T-cell (primary cell): ENCODE data around the gene TIAM1. TPM values are rescaled to one million over a fixed set of nuclear protein-coding genes. Genes with fewer than 3 reads are reported as not detected.

Experiments
- ATAC-seq, 4 experiments: fragments of 200-7000 bp in 3 of 4; fragments of 150-1000 bp in 1 of 4; cut with Tn5 transposase; replicated peaks in 1 of 4; 1 replicate in 3 of 4; 2 replicates in 1 of 4; pipeline ENCODE4 v1.10.0; 2021; ENCODE audit warnings: moderate library complexity in 3 of 4, mild to moderate bottlenecking in 2 of 4, moderate number of reproducible peaks in 1 of 4
- CTCF ChIA-PET, 2 donors: fragments of 300-600 bp; sonication (Branson Sonifier 250); formaldehyde crosslinking; loops; one replicate each; lab custom pipeline; 2022; ENCODE audit warnings: antibody characterized with exemption in 2 of 2; lab: Charles Lee
- POLR2A ChIA-PET, 2 donors: fragments of 300-600 bp; sonication (Branson Sonifier 250); formaldehyde crosslinking; loops; one replicate each; lab custom pipeline; 2022; ENCODE audit warnings: antibody characterized with exemption in 2 of 2; lab: Charles Lee
- DNase-seq, 35 experiments: peaks; one replicate each; pipeline versions ENCODE4 v3.0.0 to v3.0.0-alpha.2; 2013 to 2023
- H3K27ac ChIP-seq: one replicate; pipeline ENCODE4 v1.5.1; 2013; ENCODE audit warnings: low read length
- H3K27me3 ChIP-seq, 2 experiments: replicated peaks in 1 of 2; 1 replicate in 1 of 2; 2 replicates in 1 of 2; pipeline versions ENCODE4 v1.6.1 to v1.7.0; 2013; ENCODE audit warnings: low read length in 1 of 2, mixed read lengths in 1 of 2; ENCODE audit not compliant: control insufficient read depth in 2 of 2, insufficient read depth in 2 of 2; ENCODE audit errors: extremely low read depth in 1 of 2
- H3K36me3 ChIP-seq, 2 donors: 1 replicate in 1 of 2; 2 replicates in 1 of 2; pipeline versions ENCODE4 v1.6.1 to v1.7.0; 2013; ENCODE audit warnings: low read length in 1 of 2; ENCODE audit not compliant: control insufficient read depth in 2 of 2, insufficient read depth in 1 of 2; ENCODE audit errors: extremely low read depth in 1 of 2
- H3K4me1 ChIP-seq, 2 experiments: 1 replicate in 1 of 2; 2 replicates in 1 of 2; pipeline versions ENCODE4 v1.6.1 to v1.7.0; 2013; ENCODE audit warnings: low read length in 2 of 2, mixed read lengths in 1 of 2; ENCODE audit not compliant: insufficient read depth in 2 of 2, control insufficient read depth in 1 of 2; ENCODE audit errors: extremely low read depth in 1 of 2
- H3K4me3 ChIP-seq, 2 donors: 1 replicate in 1 of 2; 2 replicates in 1 of 2; pipeline versions ENCODE4 v1.5.1 to v1.7.0; 2013; ENCODE audit warnings: mild to moderate bottlenecking in 2 of 2, low read length in 1 of 2, moderate library complexity in 1 of 2; ENCODE audit not compliant: control insufficient read depth in 1 of 2; ENCODE audit errors: extremely low read depth in 1 of 2
- H3K9me3 ChIP-seq: 2 replicates; pipeline ENCODE4 v1.7.0; 2013
- H3K27ac Mint-ChIP-seq, 2 donors: one replicate each; pipeline ENCODE4 v1.8.0; 2020 to 2021; ENCODE audit warnings: mild to moderate bottlenecking in 2 of 2, mixed read lengths in 2 of 2
- H3K27me3 Mint-ChIP-seq, 2 donors: one replicate each; pipeline ENCODE4 v1.8.0; 2021 to 2022; ENCODE audit warnings: mixed read lengths in 2 of 2
- H3K36me3 Mint-ChIP-seq: one replicate; pipeline ENCODE4 v1.8.0; 2021; ENCODE audit warnings: mixed read lengths
- H3K4me1 Mint-ChIP-seq, 3 donors: one replicate each; pipeline ENCODE4 v1.8.0; 2020 to 2022; ENCODE audit warnings: mixed read lengths in 3 of 3, mild to moderate bottlenecking in 1 of 3
- H3K4me3 Mint-ChIP-seq, 3 donors: one replicate each; pipeline ENCODE4 v1.8.0; 2020 to 2022; ENCODE audit warnings: mild to moderate bottlenecking in 3 of 3, mixed read lengths in 3 of 3, moderate library complexity in 3 of 3
- H3K9me3 Mint-ChIP-seq, 3 donors: one replicate each; pipeline ENCODE4 v1.8.0; 2020 to 2022; ENCODE audit warnings: mixed read lengths in 3 of 3
- WGBS: methylation state at CpG from one replicate; pipeline ENCODE4 v1.1.5; 2013; ENCODE audit warnings: missing lambda C conversion rate; ENCODE audit not compliant: insufficient coverage; 5-methylcytosine and 5-hydroxymethylcytosine counted together
- total RNA-seq, 35 experiments: library from RNA in 6 of 35; stranded (reverse) in 6 of 35; fragments of 120-200 nt in 1 of 35; gene quantifications; one replicate each; pipeline versions ENCODE4 v1.2.1 to v1.2.4 and lab custom pipeline; 2013 to 2026

Gene TIAM1
- total RNA-seq, 5 donors from 2014 or later (not counting 1 experiment from before 2014, with no cell fraction given) = 60.8 to 79.4 (median 65.5) TPM

DNA sequence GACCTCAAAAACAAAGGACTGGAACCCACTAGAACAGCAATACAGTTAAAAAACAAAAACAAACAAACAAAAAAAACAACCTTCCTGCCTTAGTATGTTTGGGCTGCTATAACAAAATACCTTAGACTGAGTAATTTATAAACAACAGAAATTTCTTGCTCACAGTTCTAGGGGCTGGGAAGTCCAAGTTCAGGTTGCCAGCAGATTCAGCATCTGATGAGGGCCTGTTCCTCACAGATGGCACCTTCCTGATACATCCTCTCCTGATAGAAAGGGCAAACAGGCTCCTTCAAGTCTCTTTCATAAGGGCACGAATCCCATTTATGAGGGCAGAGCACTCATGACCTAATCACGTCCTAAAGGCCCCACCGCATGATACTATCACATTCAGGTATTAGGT lies 55.9 kb downstream of the TIAM1 start:
- peaks cover 8 to 12% (median 10%) of the 10 kb centered on the region in 3 donors for H3K9me3 Mint-ChIP-seq
- ChIA-PET POLR2A (no interaction called here), CTCF (no interaction called here)
- no peak overlapping the region for H3K4me3 ChIP-seq
- 100% methylated on average over 1 of the region's 3 CpGs for WGBS
- no peaks in the 10 kb centered on the region for H3K27me3 ChIP-seq
- no peak overlapping the region for H3K27ac ChIP-seq
- ATAC-seq (no peak), DNase-seq (no peak)
- no peaks in the 10 kb centered on the region for H3K27me3 Mint-ChIP-seq
- H3K27ac Mint-ChIP-seq = no peak overlapping the region
- H3K36me3 Mint-ChIP-seq = peaks cover 11% of the 10 kb centered on the region
- no peaks in the 10 kb centered on the region for H3K9me3 ChIP-seq
- H3K4me1 Mint-ChIP-seq = peaks cover 15 to 16% (median 15%) of the 10 kb centered on the region in 3 donors
- H3K36me3 ChIP-seq = peaks cover 0 to 4% of the 10 kb centered on the region in 2 donors
- H3K4me1 ChIP-seq = peaks cover under 1 to 10% of the 10 kb centered on the region in 2 experiments
- H3K4me3 Mint-ChIP-seq = no peak overlapping the region

DNA sequence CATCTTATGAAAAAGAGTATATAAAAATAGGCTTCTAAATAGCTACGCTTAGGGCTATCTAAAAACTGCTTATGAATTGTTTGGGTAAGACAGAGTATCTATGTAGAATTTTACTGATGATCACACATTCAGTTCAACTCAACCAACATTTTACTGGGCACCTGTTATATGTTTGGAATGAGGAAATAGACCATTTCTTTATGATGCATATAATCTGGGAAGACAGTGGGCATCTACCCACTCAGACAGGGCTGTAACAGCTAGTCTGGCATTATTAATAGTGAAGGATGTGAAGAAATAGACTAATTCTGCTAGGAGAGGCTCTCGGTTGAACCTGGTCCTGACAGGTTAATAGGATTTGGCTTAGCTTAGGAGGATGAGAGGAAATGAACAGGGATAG lies 56.9 kb downstream of the TIAM1 start:
- Mint-ChIP-seq H3K36me3 (peaks cover 10% of the 10 kb centered on the region), H3K9me3 (peaks cover 8 to 12% (median 10%) of the 10 kb centered on the region in 3 donors), H3K4me3 (no peak overlapping the region), H3K27ac (no peak overlapping the region), H3K27me3 (no peaks in the 10 kb centered on the region), H3K4me1 (peaks cover 25 to 26% (median 25%) of the 10 kb centered on the region in 3 donors)
- no peak for ATAC-seq
- no peak for DNase-seq
- no peaks in the 10 kb centered on the region for H3K9me3 ChIP-seq
- ChIA-PET CTCF (interaction anchor here in 1 of 2 donors (0.5 kb wide), 1 partner anchor 111 kb away, joined by 4 read pairs; no protein-coding TSS in a partner anchor), POLR2A (no interaction called here)
- peaks cover 0 to 4% of the 10 kb centered on the region in 2 donors for H3K36me3 ChIP-seq
- H3K4me1 ChIP-seq = peaks cover 6 to 16% of the 10 kb centered on the region in 2 experiments
- H3K27me3 ChIP-seq = no peaks in the 10 kb centered on the region
- H3K4me3 ChIP-seq = no peak overlapping the region
- no peak overlapping the region for H3K27ac ChIP-seq
- WGBS = 100% methylated on average over 1 of the region's 2 CpGs

DNA sequence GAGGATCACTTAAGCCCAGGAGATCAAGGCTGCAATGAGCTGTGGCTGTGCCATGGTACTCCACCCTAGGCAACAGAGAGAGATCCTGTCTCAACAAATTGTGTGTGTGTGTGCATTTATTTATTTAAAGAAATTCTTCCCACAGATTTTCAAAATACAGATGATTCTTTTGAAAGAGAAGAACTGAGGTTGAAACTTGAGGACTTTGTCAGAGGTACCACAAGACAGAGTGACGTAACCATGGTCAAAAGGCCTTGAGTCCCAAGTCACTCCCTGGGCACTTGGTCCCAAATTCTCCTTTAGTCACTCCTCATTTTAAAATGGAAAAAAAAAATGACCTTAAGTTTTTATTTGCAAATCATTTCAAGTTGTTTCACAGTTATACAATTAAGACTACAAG lies 57.4 kb downstream of the TIAM1 start:
- Mint-ChIP-seq H3K27ac (no peak overlapping the region), H3K4me1 (peaks cover 29 to 31% (median 31%) of the 10 kb centered on the region in 3 donors), H3K9me3 (peaks cover 10 to 12% (median 10%) of the 10 kb centered on the region in 3 donors), H3K36me3 (peaks cover 10% of the 10 kb centered on the region), H3K4me3 (no peak overlapping the region), H3K27me3 (no peaks in the 10 kb centered on the region)
- H3K9me3 ChIP-seq = no peaks in the 10 kb centered on the region
- no peaks in the 10 kb centered on the region for H3K27me3 ChIP-seq
- peaks cover 8 to 18% of the 10 kb centered on the region in 2 experiments for H3K4me1 ChIP-seq
- ChIA-PET POLR2A (no interaction called here), CTCF (no interaction called here)
- H3K4me3 ChIP-seq = no peak overlapping the region
- DNase-seq (no peak), ATAC-seq (no peak)
- H3K27ac ChIP-seq = no peak overlapping the region
- WGBS = no CpG with 5 or more reads among the region's 1 CpG
- peaks cover 0 to 4% of the 10 kb centered on the region in 2 donors for H3K36me3 ChIP-seq

DNA sequence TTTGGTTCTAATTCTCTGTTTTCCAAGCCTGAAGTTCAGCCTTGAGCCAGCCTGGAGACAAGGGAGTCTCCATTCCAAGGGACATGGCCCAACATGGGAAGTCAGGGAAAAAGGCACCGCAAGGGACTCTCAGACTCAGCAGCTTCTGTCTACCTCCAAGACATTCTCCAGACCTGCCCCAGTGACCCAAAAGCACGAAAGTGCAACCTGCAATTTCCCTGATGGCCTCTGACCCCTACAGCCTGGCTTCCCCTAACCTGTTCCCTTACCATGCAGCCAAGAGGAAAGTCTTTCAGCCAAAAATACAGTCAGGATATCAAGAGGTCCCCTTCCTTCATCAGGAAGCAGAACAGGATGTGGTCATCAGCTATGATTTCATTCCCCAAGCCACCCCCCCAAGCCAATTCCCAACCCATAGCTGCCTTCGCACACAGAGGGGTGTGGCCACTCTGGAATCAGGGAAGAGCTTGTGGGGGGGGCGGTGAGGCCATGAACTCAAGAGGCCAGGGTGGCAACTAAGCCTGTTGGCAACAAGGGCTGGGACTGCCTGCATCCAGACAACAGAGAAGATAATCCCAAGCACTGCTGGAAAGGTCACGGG lies 59.2 kb downstream of the TIAM1 start:
- Mint-ChIP-seq H3K36me3 (peaks cover 10% of the 10 kb centered on the region), H3K9me3 (peaks cover 10 to 13% (median 12%) of the 10 kb centered on the region in 3 donors), H3K4me3 (no peak overlapping the region), H3K4me1 (peaks cover 31 to 36% (median 34%) of the 10 kb centered on the region in 3 donors), H3K27ac (no peak overlapping the region), H3K27me3 (no peaks in the 10 kb centered on the region)
- no peak overlapping the region for H3K4me3 ChIP-seq
- no peak overlapping the region for H3K27ac ChIP-seq
- H3K9me3 ChIP-seq = no peaks in the 10 kb centered on the region
- no peaks in the 10 kb centered on the region for H3K27me3 ChIP-seq
- DNase-seq (no peak), ATAC-seq (no peak)
- ChIA-PET CTCF (interaction anchor here in 1 of 2 donors (0.6 kb wide), 1 partner anchor 303 kb away, joined by 4 read pairs; no protein-coding TSS in a partner anchor), POLR2A (interaction anchor here (0.5 to 0.6 kb wide), 2 partner anchors 28 to 105 kb away, joined by 3 to 5 read pairs; no protein-coding TSS in a partner anchor)
- 93% methylated on average over 2 of the region's 5 CpGs for WGBS
- H3K4me1 ChIP-seq = peaks cover 8 to 18% of the 10 kb centered on the region in 2 experiments
- H3K36me3 ChIP-seq = peaks cover 0 to 4% of the 10 kb centered on the region in 2 donors

DNA sequence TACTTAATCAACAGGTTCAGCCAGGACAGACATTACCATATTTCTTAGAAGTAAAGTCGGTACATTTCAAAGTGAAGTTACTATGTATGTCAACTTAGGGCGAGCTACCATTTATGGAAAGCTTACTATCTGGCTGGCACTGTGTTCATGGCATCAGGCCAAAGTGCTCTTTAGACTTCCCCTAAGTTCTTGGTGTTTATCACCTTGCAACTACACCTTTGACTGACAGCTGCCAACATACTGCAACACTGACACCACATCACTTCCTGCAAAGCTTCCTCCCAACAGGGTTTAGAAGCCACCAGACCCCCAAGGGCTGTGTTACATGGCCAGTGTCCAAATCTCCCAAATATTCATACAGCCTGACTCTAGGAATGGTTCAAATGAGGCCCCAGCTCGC lies 61.0 kb downstream of the TIAM1 start:
- peak; percentile 75 to 98 (median 92) for ATAC-seq
- POLR2A ChIA-PET = interaction anchor here in 1 of 2 donors (0.5 to 0.6 kb wide), 2 partner anchors 15 to 222 kb away, joined by 3 to 6 read pairs; no protein-coding TSS in a partner anchor
- no peak overlapping the region for H3K4me3 ChIP-seq
- DNase-seq = peak in 31 of 35 experiments; percentile 3 to 67 (median 25)
- H3K27ac ChIP-seq = peak overlapping the region; percentile 20
- H3K9me3 ChIP-seq = no peaks in the 10 kb centered on the region
- H3K36me3 Mint-ChIP-seq = peaks cover 6% of the 10 kb centered on the region
- no peaks in the 10 kb centered on the region for H3K27me3 Mint-ChIP-seq
- peaks cover 31 to 36% (median 34%) of the 10 kb centered on the region in 3 donors for H3K4me1 Mint-ChIP-seq
- CTCF ChIA-PET = no interaction called here
- peak overlapping the region; percentile 40 to 89 for H3K27ac Mint-ChIP-seq
- H3K4me3 Mint-ChIP-seq = peak overlapping the region in 2 of 3 donors; percentile 13 to 33
- no peaks in the 10 kb centered on the region for H3K27me3 ChIP-seq
- WGBS = 80% methylated on average over 1 of the region's 3 CpGs
- peaks cover 0 to 4% of the 10 kb centered on the region in 2 donors for H3K36me3 ChIP-seq
- H3K9me3 Mint-ChIP-seq = peaks cover 7 to 13% (median 7%) of the 10 kb centered on the region in 3 donors
- peaks cover 8 to 18% of the 10 kb centered on the region in 2 experiments for H3K4me1 ChIP-seq

DNA sequence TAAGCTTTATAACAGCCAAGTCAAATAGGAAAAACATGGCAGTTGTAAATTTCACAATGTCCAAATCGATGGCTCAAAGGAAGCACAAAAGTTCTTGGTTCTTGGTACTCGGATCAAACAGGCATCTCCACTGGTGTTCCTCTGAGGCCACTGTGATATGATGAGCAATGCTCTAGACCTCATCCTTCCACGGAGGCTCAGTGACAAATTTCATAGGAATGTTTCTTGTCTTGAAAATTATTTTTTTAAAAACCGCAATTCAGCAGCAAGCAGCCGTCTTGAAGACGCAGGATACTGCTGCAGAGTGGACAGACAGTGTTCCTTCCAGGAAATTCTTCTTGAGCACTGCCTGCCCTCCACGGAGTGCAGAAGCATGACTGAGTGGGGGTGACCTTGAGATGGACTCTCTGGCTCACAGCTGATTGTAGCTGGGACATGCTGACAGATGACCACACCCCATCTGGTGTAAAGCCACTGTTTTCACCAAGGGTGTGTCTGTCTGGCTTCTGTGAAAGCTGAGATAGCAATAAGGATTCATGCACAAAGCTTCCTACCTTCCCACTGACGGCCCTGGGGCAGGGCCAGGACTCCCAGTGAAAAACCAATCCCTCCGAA lies 61.9 kb downstream of the TIAM1 start:
- Histone ChIP-seq H3K27me3 (no peaks in the 10 kb centered on the region), H3K4me3 (no peak overlapping the region), H3K27ac (peak overlapping the region; percentile 12), H3K9me3 (no peaks in the 10 kb centered on the region), H3K4me1 (peaks cover 8 to 18% of the 10 kb centered on the region in 2 experiments), H3K36me3 (peaks cover 0 to 4% of the 10 kb centered on the region in 2 donors)
- Mint-ChIP-seq H3K9me3 (peaks cover 0 to 6% (median under 1%) of the 10 kb centered on the region in 3 donors), H3K27me3 (no peaks in the 10 kb centered on the region), H3K27ac (peak overlapping the region; percentile 40 to 89), H3K36me3 (peaks cover under 1% of the 10 kb centered on the region), H3K4me1 (peaks cover 31 to 36% (median 34%) of the 10 kb centered on the region in 3 donors), H3K4me3 (peak overlapping the region in 1 of 3 donors; percentile 33)
- DNase-seq (no peak), ATAC-seq (no peak)
- ChIA-PET POLR2A (interaction anchor here in 1 of 2 donors (0.6 kb wide), 1 partner anchor 223 kb away, joined by 6 read pairs; no protein-coding TSS in a partner anchor), CTCF (interaction anchor here in 1 of 2 donors (0.5 kb wide), 1 partner anchor 277 kb away, joined by 3 read pairs; no protein-coding TSS in a partner anchor)
- WGBS = 91% methylated on average over 8 of the region's 9 CpGs
